Small intestine (tissue), 7 donors: ENCODE measurements around the gene PKM. TPM values are rescaled to one million over a fixed set of nuclear protein-coding genes. Genes with fewer than 3 reads are reported as not detected.

Experiments used
- DNase-seq, 2 donors: peaks; one replicate each; pipeline versions ENCODE4 v3.0.0 to v3.0.0-alpha.2; 2013
- FAIRE-seq: peaks from 2 replicates; lab custom pipeline; 2012; peaks lifted over from hg19 to GRCh38; lab: Jason Lieb, UNC
- H3K27ac ChIP-seq, 3 donors: one replicate each; pipeline ENCODE4 v1.5.1; 2013; ENCODE audit warnings: low read length in 2 of 3, mild to moderate bottlenecking in 2 of 3, control low read depth in 1 of 3, inconsistent platforms in 1 of 3, low read depth in 1 of 3, moderate library complexity in 1 of 3
- H3K27me3 ChIP-seq, 3 donors: one replicate each; pipeline ENCODE4 v1.6.1; 2013; ENCODE audit warnings: low read length in 3 of 3, inconsistent platforms in 1 of 3; ENCODE audit not compliant: control insufficient read depth in 3 of 3, insufficient read depth in 3 of 3
- H3K36me3 ChIP-seq, 3 donors: one replicate each; pipeline ENCODE4 v1.6.1; 2013; ENCODE audit warnings: low read length in 3 of 3, inconsistent platforms in 1 of 3, low read depth in 1 of 3, mild to moderate bottlenecking in 1 of 3, moderate library complexity in 1 of 3; ENCODE audit not compliant: control insufficient read depth in 3 of 3, insufficient read depth in 2 of 3
- H3K4me1 ChIP-seq, 3 donors: one replicate each; pipeline ENCODE4 v1.6.1; 2013; ENCODE audit warnings: low read length in 2 of 3, inconsistent platforms in 1 of 3, low read depth in 1 of 3, mild to moderate bottlenecking in 1 of 3, moderate library complexity in 1 of 3; ENCODE audit not compliant: control insufficient read depth in 3 of 3, insufficient read depth in 2 of 3
- H3K4me3 ChIP-seq, 3 donors: one replicate each; pipeline ENCODE4 v1.5.1; 2013; ENCODE audit warnings: low read length in 3 of 3, control low read depth in 1 of 3, inconsistent platforms in 1 of 3, low read depth in 1 of 3, mild to moderate bottlenecking in 1 of 3, moderate library complexity in 1 of 3
- H3K9me3 ChIP-seq, 2 donors: one replicate each; pipeline ENCODE4 v1.6.1; 2013; ENCODE audit warnings: low read depth in 1 of 2, low read length in 1 of 2; ENCODE audit not compliant: control insufficient read depth in 2 of 2, insufficient read depth in 1 of 2
- WGBS, 3 donors: extraction: QIAGEN DNeasy Blood & Tissue Kit; methylation state at CpG; one replicate each; pipeline ENCODE4 v1.1.7; 2013; 5-methylcytosine and 5-hydroxymethylcytosine counted together
- polyA plus RNA-seq, 4 donors: library from polyadenylated mRNA; stranded (reverse) in 3 of 4; unstranded in 1 of 4; fragments of 200-250 nt in 3 of 4; fragments of 120-200 nt in 1 of 4; gene quantifications; one replicate each; pipeline versions ENCODE4 v1.2.1 to v1.2.3, GENCODE V29; 2013
- donor health status: healthy with polysubstance abuse.
- donor health status: control.
- donor health status: control.
- donor health status: Bipolar disorder and iron deficiency.
- donor health status: healthy.

Gene PKM
- polyA plus RNA-seq, 4 donors = 243 to 362 (median 254) TPM

- 6 to 8% (median 7%) methylated on average over 29 to 34 of the region's 34 CpGs for WGBS, 3 donors
- H3K4me3 ChIP-seq = peak overlapping the region in 2 of 3 donors; percentile 18 to 47
- H3K36me3 ChIP-seq = no peaks in the 10 kb centered on the region
- H3K9me3 ChIP-seq = no peaks in the 10 kb centered on the region
- DNase-seq (peak; percentile 60 to 68), FAIRE-seq (no peak)
- H3K27ac ChIP-seq = no peak overlapping the region
- peaks cover 0 to 6% (median 0%) of the 10 kb centered on the region in 3 donors for H3K4me1 ChIP-seq
- H3K27me3 ChIP-seq = peaks cover 0 to 15% (median 2%) of the 10 kb centered on the region in 3 donors
Measured at GRCh38 chr15:72184165-72184811, 46.7 kb downstream of the PKM start.

GRCh38 chr15:72183781-72184164 is 47.2 kb downstream of the PKM start:
- DNase-seq (no peak), FAIRE-seq (no peak)
- Histone ChIP-seq H3K4me1 (peaks cover 0 to 6% (median 0%) of the 10 kb centered on the region in 3 donors), H3K36me3 (no peaks in the 10 kb centered on the region), H3K27ac (no peak overlapping the region), H3K4me3 (peak overlapping the region in 1 of 3 donors; percentile 18), H3K27me3 (peaks cover 0 to 15% (median 2%) of the 10 kb centered on the region in 3 donors), H3K9me3 (no peaks in the 10 kb centered on the region)
- WGBS, 3 donors = 30 to 39% (median 31%) methylated on average over 12 of the region's 12 CpGs

GRCh38 chr15:72182673-72183072 is 48.3 kb downstream of the PKM start:
- WGBS, 3 donors = 73 to 84% (median 79%) methylated on average over 3 of the region's 3 CpGs
- Histone ChIP-seq H3K27ac (no peak overlapping the region), H3K36me3 (no peaks in the 10 kb centered on the region), H3K4me1 (peaks cover 0 to 6% (median 0%) of the 10 kb centered on the region in 3 donors), H3K27me3 (peaks cover 0 to 15% (median 2%) of the 10 kb centered on the region in 3 donors), H3K4me3 (no peak overlapping the region), H3K9me3 (no peaks in the 10 kb centered on the region)
- FAIRE-seq (no peak), DNase-seq (peak in 1 of 2 donors; percentile 23)

- no peak for FAIRE-seq
Measured at GRCh38 chr15:72182244-72182643, 48.7 kb downstream of the PKM start.

GRCh38 chr15:72180761-72181324 is 50.1 kb downstream of the PKM start:
- peaks cover 0 to 6% (median 0%) of the 10 kb centered on the region in 3 donors for H3K4me1 ChIP-seq
- WGBS, 3 donors = 87 to 98% (median 90%) methylated on average over 5 of the region's 5 CpGs
- H3K4me3 ChIP-seq = no peak overlapping the region
- no peak overlapping the region for H3K27ac ChIP-seq
- no peaks in the 10 kb centered on the region for H3K36me3 ChIP-seq
- no peak for DNase-seq
- H3K27me3 ChIP-seq = peaks cover 0 to 15% (median 2%) of the 10 kb centered on the region in 3 donors
- no peak for FAIRE-seq
- no peaks in the 10 kb centered on the region for H3K9me3 ChIP-seq

More at GRCh38 chr15:72182244-72182643, 48.7 kb downstream of the PKM start:
- H3K4me3 ChIP-seq = no peak overlapping the region
- DNase-seq = no peak
- 92 to 97% (median 96%) methylated on average over 3 of the region's 3 CpGs for WGBS, 3 donors
- H3K9me3 ChIP-seq = no peaks in the 10 kb centered on the region
- H3K27ac ChIP-seq = no peak overlapping the region
- H3K36me3 ChIP-seq = no peaks in the 10 kb centered on the region
- peaks cover 0 to 6% (median 0%) of the 10 kb centered on the region in 3 donors for H3K4me1 ChIP-seq
- peaks cover 0 to 15% (median 2%) of the 10 kb centered on the region in 3 donors for H3K27me3 ChIP-seq

- no peak overlapping the region for H3K4me3 ChIP-seq
- no peaks in the 10 kb centered on the region for H3K9me3 ChIP-seq
- DNase-seq = peak in 1 of 2 donors; percentile 26
- H3K4me1 ChIP-seq = peaks cover 0 to 6% (median 0%) of the 10 kb centered on the region in 3 donors
- 66 to 75% (median 74%) methylated on average over 14 to 16 of the region's 16 CpGs for WGBS, 3 donors
- peaks cover 0 to 15% (median 2%) of the 10 kb centered on the region in 3 donors for H3K27me3 ChIP-seq
- H3K27ac ChIP-seq = peak overlapping the region in 1 of 3 donors; percentile 28
- H3K36me3 ChIP-seq = no peaks in the 10 kb centered on the region
- FAIRE-seq = no peak
Measured at GRCh38 chr15:72179950-72180581, 50.9 kb downstream of the PKM start.

GRCh38 chr15:72178976-72179585 is 51.9 kb downstream of the PKM start:
- Histone ChIP-seq H3K4me1 (peaks cover 0 to 5% (median 0%) of the 10 kb centered on the region in 3 donors), H3K27ac (no peak overlapping the region), H3K9me3 (no peaks in the 10 kb centered on the region), H3K4me3 (no peak overlapping the region), H3K27me3 (peaks cover 0 to 8% (median 2%) of the 10 kb centered on the region in 3 donors), H3K36me3 (no peaks in the 10 kb centered on the region)
- no peak for FAIRE-seq
- 86 to 92% (median 92%) methylated on average over 13 of the region's 13 CpGs for WGBS, 3 donors
- DNase-seq = no peak

GRCh38 chr15:72176743-72177142 is 54.2 kb downstream of the PKM start:
- Histone ChIP-seq H3K27ac (no peak overlapping the region), H3K27me3 (peaks cover 0 to 2% (median 0%) of the 10 kb centered on the region in 3 donors), H3K9me3 (no peaks in the 10 kb centered on the region), H3K36me3 (no peaks in the 10 kb centered on the region), H3K4me3 (no peak overlapping the region), H3K4me1 (no peaks in the 10 kb centered on the region)
- 90 to 95% (median 95%) methylated on average over 3 of the region's 3 CpGs for WGBS, 3 donors
- FAIRE-seq (no peak), DNase-seq (no peak)
